Fibroblast of lung (primary cell): ENCODE results near the gene AKAP12. TPM values are rescaled to one million over a fixed set of nuclear protein-coding genes. Genes with fewer than 3 reads are reported as not detected.
A peak's percentile ranks its signal among the peaks of the same experiment; 100 is the strongest.

Experiments used
- DNase-seq, 2 donors: peaks; one replicate each; pipeline versions ENCODE4 v3.0.0 to v3.0.0-alpha.2; 2010; ENCODE audit warnings: low read depth in 2 of 2
- H2AFZ ChIP-seq: 2 replicates; pipeline ENCODE4 v1.5.1; 2012; ENCODE audit warnings: low read length, control low read depth, inconsistent platforms
- H3K27ac ChIP-seq: 2 replicates; pipeline ENCODE4 v1.5.1; 2011; ENCODE audit warnings: low read length, control low read depth; ENCODE audit not compliant: insufficient read depth
- H3K27me3 ChIP-seq: 2 replicates; pipeline ENCODE4 v1.5.1; 2011; ENCODE audit warnings: mild to moderate bottlenecking, low read length; ENCODE audit not compliant: control insufficient read depth, insufficient read depth
- H3K36me3 ChIP-seq: 2 replicates; pipeline ENCODE4 v1.5.1; 2011; ENCODE audit warnings: low read length; ENCODE audit not compliant: control insufficient read depth, insufficient read depth
- H3K4me1 ChIP-seq: 2 replicates; pipeline ENCODE4 v1.5.1; 2011; ENCODE audit warnings: low read length; ENCODE audit not compliant: control insufficient read depth, insufficient read depth; ENCODE audit errors: extremely low read depth
- H3K4me2 ChIP-seq: 2 replicates; pipeline ENCODE4 v1.5.1; 2011; ENCODE audit warnings: low read length, control low read depth; ENCODE audit not compliant: insufficient read depth; ENCODE audit errors: extremely low read depth
- H3K4me3 ChIP-seq, 4 experiments: fragments of 200-600 bp in 1 of 4; sonication (generic) in 1 of 4; replicated peaks in 1 of 4; 2 replicates each; pipeline ENCODE4 v1.5.1; 2011 to 2016; ENCODE audit warnings: low read length in 4 of 4, low read depth in 3 of 4, mild to moderate bottlenecking in 3 of 4, control low read depth in 2 of 4, inconsistent platforms in 1 of 4, mixed read lengths in 1 of 4; ENCODE audit not compliant: insufficient read depth in 1 of 4; ENCODE audit errors: control extremely low read depth in 1 of 4
- H3K79me2 ChIP-seq: 2 replicates; pipeline ENCODE4 v1.5.1; 2012; ENCODE audit warnings: mild to moderate bottlenecking, low read length, inconsistent platforms; ENCODE audit not compliant: control insufficient read depth, insufficient read depth
- H3K9ac ChIP-seq: 2 replicates; pipeline ENCODE4 v1.5.1; 2011; ENCODE audit warnings: mild to moderate bottlenecking, low read length, control low read depth; ENCODE audit not compliant: insufficient read depth
- H3K9me3 ChIP-seq: 2 replicates; pipeline ENCODE4 v1.5.1; 2012; ENCODE audit warnings: low read depth, low read length; ENCODE audit not compliant: control insufficient read depth, insufficient read depth
- H4K20me1 ChIP-seq: 2 replicates; pipeline ENCODE4 v1.5.1; 2011; ENCODE audit warnings: low read length; ENCODE audit not compliant: control insufficient read depth, insufficient read depth; ENCODE audit errors: extremely low read depth
- CTCF ChIP-seq, 2 donors: IDR thresholded peaks in 1 of 2; conservative IDR thresholded peaks in 1 of 2; 1 replicate in 1 of 2; 2 replicates in 1 of 2; pipeline ENCODE4 v1.5.1; 2011 to 2012; ENCODE audit warnings: low read length in 2 of 2, control low read depth in 1 of 2, inconsistent platforms in 1 of 2, low read depth in 1 of 2, mild to moderate bottlenecking in 1 of 2
- EZH2 ChIP-seq: IDR thresholded peaks from 2 replicates; pipeline ENCODE4 v1.5.1; 2012; ENCODE audit warnings: low read length, control low read depth, mild to moderate bottlenecking; ENCODE audit errors: missing control alignments
- polyA plus RNA-seq, 2 donors: library from polyadenylated mRNA; depleted of rRNA in 1 of 2; stranded (reverse) in 1 of 2; unstranded in 1 of 2; fragments of >200 nt; gene quantifications; 2 replicates each; pipeline ENCODE4 v1.2.1, GENCODE V29; 2011 to 2012; ENCODE audit warnings: missing spikeins in 1 of 2
- total RNA-seq: library from RNA; depleted of rRNA; stranded (reverse); fragments of >200 nt; gene quantifications from 2 replicates; pipeline ENCODE4 v1.2.1, GENCODE V29; 2014

Gene AKAP12
- total and polyA plus RNA-seq, 2 donors (not counting 1 experiment from before 2014, with no cell fraction given) = 68.5 to 133 TPM

DNA sequence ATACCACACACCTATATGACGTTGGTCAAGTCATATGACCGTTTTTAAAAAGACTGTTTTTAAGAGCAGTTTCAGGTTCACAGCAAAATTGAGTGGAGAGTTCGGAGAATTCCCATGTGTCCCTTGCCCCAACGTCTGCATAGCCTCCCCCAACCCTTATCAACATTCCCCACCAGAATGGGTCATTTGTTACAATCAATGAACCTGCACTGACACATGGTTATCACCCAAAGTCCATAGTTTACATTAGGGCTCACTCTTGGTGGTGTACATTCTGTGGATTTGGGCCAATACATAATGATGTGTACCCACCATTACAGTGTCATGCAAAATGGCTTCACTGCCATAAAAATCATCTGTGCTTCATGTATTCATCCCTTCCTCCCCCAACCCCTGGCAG, 99.6 kb downstream of the AKAP12 start:
- Histone ChIP-seq H3K27me3 (no peaks in the 10 kb centered on the region), H3K9ac (no peak overlapping the region), H3K4me3 (no peak overlapping the region), H4K20me1 (no peaks in the 10 kb centered on the region), H2AFZ (no peak overlapping the region), H3K36me3 (peaks cover 2% of the 10 kb centered on the region), H3K9me3 (no peaks in the 10 kb centered on the region), H3K4me2 (no peak overlapping the region), H3K4me1 (no peaks in the 10 kb centered on the region), H3K27ac (no peak overlapping the region), H3K79me2 (peaks cover 9% of the 10 kb centered on the region)
- no peak for TF ChIP-seq EZH2
- no peak for TF ChIP-seq CTCF (conservative IDR thresholded peaks at IDR 0.05 in 1 of 2, IDR thresholded peaks at IDR 0.05 in 1 of 2; ENCODE audit: low read depth in 1 of 2, low read length in 2 of 2)
- peak in 1 of 2 donors; percentile 21 for DNase-seq

GRCh38 chr6:151340219-151340978, 100.6 kb downstream of the AKAP12 start:
- H3K4me3 ChIP-seq = no peak overlapping the region
- DNase-seq = peak in 1 of 2 donors; percentile 90
- H3K79me2 ChIP-seq = peaks cover 9% of the 10 kb centered on the region

More at GRCh38 chr6:151340219-151340978, 100.6 kb downstream of the AKAP12 start:
- H4K20me1 ChIP-seq = no peaks in the 10 kb centered on the region
- no peak overlapping the region for H3K4me2 ChIP-seq
- H3K36me3 ChIP-seq = peaks cover 2% of the 10 kb centered on the region
- no peak overlapping the region for H3K9ac ChIP-seq
- TF ChIP-seq EZH2 (no peak), CTCF (conservative IDR thresholded peaks at IDR 0.05 in 1 of 2, IDR thresholded peaks at IDR 0.05 in 1 of 2; ENCODE audit: low read depth in 1 of 2, low read length in 2 of 2) (no peak)
- H3K9me3 ChIP-seq = no peaks in the 10 kb centered on the region
- no peaks in the 10 kb centered on the region for H3K4me1 ChIP-seq
- no peak overlapping the region for H3K27ac ChIP-seq
- H2AFZ ChIP-seq = no peak overlapping the region
- H3K27me3 ChIP-seq = no peaks in the 10 kb centered on the region
